Measurements from ENCODE around the gene ANKRD33. TPM values are rescaled to one million over a fixed set of nuclear protein-coding genes. Genes with fewer than 3 reads are reported as not detected.

Gene ANKRD33
- total and polyA plus RNA-seq, 2 of the 8 experiments (the other 6 are each of a cell fraction or from before 2014, with no cell fraction given) = 0.41 to 0.53 TPM

- TF ChIP-seq SIRT6 (IDR thresholded peaks at IDR 0.05; ENCODE audit: low read length) (no peak), RXRA (IDR thresholded peaks at IDR 0.05; ENCODE audit: insufficient read depth, low read depth, low read length) (no peak)
Observed at GRCh38 chr12:51839310-51839947, 48.5 kb upstream of the ANKRD33 start (continued).

Measured in H1 (cell line).